ENCODE data around the gene SLC15A4.

GRCh38 chr12:128813392-128813791 is 10.4 kb downstream of the SLC15A4 start:
- TF ChIP-seq POLR2A (IDR thresholded peaks at IDR 0.05; ENCODE audit: low read depth, low read length) = no peak
- no peak for TF ChIP-seq POLR2AphosphoS5 (IDR thresholded peaks at IDR 0.05; ENCODE audit: low read depth, low read length)
- no peak for TF ChIP-seq TAF1 (IDR thresholded peaks at IDR 0.05; ENCODE audit: borderline replicate concordance, low read depth, low read length)
